HEK293 (cell line): ENCODE results near the gene PROK2.

ENCODE experiments used
- CTCF ChIA-PET: fragments of 350-600 bp; formaldehyde crosslinking; extraction: SDS; loops from one replicate; lab custom pipeline; 2021; ENCODE audit warnings: antibody characterized with exemption; lab: Yijun Ruan, JAX
- POLR2A ChIA-PET: fragments of 300-600 bp; formaldehyde crosslinking; extraction: SDS; loops from one replicate; lab custom pipeline; 2020; ENCODE audit warnings: antibody characterized with exemption, inconsistent platforms; lab: Yijun Ruan, JAX
- H3K27ac ChIP-seq: fragments of 200-500 bp; sonication (Bioruptor generic); 2 replicates; pipeline ENCODE4 v1.5.1; 2014; ENCODE audit warnings: low read depth, low read length, control low read depth, inconsistent platforms; ENCODE audit errors: extremely low read depth
- H3K36me3 ChIP-seq, 2 experiments: fragments of 200-500 bp in 1 of 2; sonication (Bioruptor generic) in 1 of 2; 1 replicate in 1 of 2; 2 replicates in 1 of 2; pipeline ENCODE4 v1.5.1; 2014 to 2017; ENCODE audit warnings: inconsistent platforms in 2 of 2, low read length in 2 of 2; ENCODE audit not compliant: control insufficient read depth in 2 of 2, insufficient read depth in 1 of 2
- H3K4me1 ChIP-seq: fragments of 200-500 bp; sonication (Bioruptor generic); 2 replicates; pipeline ENCODE4 v1.5.1; 2014; ENCODE audit warnings: mild to moderate bottlenecking, low read length, inconsistent platforms; ENCODE audit not compliant: control insufficient read depth, insufficient read depth
- H3K4me3 ChIP-seq: 2 replicates; pipeline ENCODE4 v1.5.1; 2011; ENCODE audit warnings: low read depth, mild to moderate bottlenecking, control low read depth, low read length, moderate library complexity
- H3K9me3 ChIP-seq: fragments of 200-500 bp; sonication (Bioruptor generic); 2 replicates; pipeline ENCODE4 v1.5.1; 2014; ENCODE audit warnings: low read depth, low read length, inconsistent platforms; ENCODE audit not compliant: control insufficient read depth, insufficient read depth
- KLF8 ChIP-seq: fragments of 450-650 bp; formaldehyde crosslinking; IDR thresholded peaks from 2 replicates; pipeline ENCODE4 v1.5.1; 2016; ENCODE audit warnings: missing biosample characterization, missing genetic modification characterization
- SALL2 ChIP-seq: fragments of 450-650 bp; formaldehyde crosslinking; IDR thresholded peaks from 2 replicates; pipeline ENCODE4 v1.5.0; 2017; ENCODE audit warnings: missing biosample characterization, mild to moderate bottlenecking, missing genetic modification characterization, borderline replicate concordance
- ZBTB20 ChIP-seq: fragments of 450-650 bp; formaldehyde crosslinking; IDR thresholded peaks from 2 replicates; pipeline ENCODE4 v1.5.1; 2016; ENCODE audit warnings: missing biosample characterization, missing genetic modification characterization
- ZBTB21 ChIP-seq: fragments of 450-650 bp; formaldehyde crosslinking; IDR thresholded peaks from 2 replicates; pipeline ENCODE4 v1.5.1; 2017; ENCODE audit warnings: missing biosample characterization, missing genetic modification characterization
- ZBTB8A ChIP-seq: fragments of 450-650 bp; formaldehyde crosslinking; IDR thresholded peaks from 2 replicates; pipeline ENCODE4 v1.5.1; 2016; ENCODE audit warnings: missing biosample characterization, missing genetic modification characterization
- ZFP3 ChIP-seq: fragments of 450-650 bp; formaldehyde crosslinking; IDR thresholded peaks from 2 replicates; pipeline ENCODE4 v1.5.1; 2016; ENCODE audit warnings: low read depth, missing biosample characterization, missing genetic modification characterization
- ZFP41 ChIP-seq: fragments of 450-650 bp; formaldehyde crosslinking; IDR thresholded peaks from 2 replicates; pipeline ENCODE4 v1.5.1; 2016; ENCODE audit warnings: missing biosample characterization, missing genetic modification characterization, borderline replicate concordance
- ZNF114 ChIP-seq: fragments of 450-650 bp; formaldehyde crosslinking; IDR thresholded peaks from 2 replicates; pipeline ENCODE4 v1.5.0; 2017; ENCODE audit warnings: missing biosample characterization, missing genetic modification characterization
- ZNF140 ChIP-seq: fragments of 450-650 bp; formaldehyde crosslinking; IDR thresholded peaks from 2 replicates; pipeline ENCODE4 v1.5.1; 2016; ENCODE audit warnings: missing biosample characterization, missing genetic modification characterization
- ZNF266 ChIP-seq: fragments of 450-650 bp; formaldehyde crosslinking; IDR thresholded peaks from 2 replicates; pipeline ENCODE4 v1.5.1; 2016; ENCODE audit warnings: missing biosample characterization, missing genetic modification characterization, low read depth
- ZNF341 ChIP-seq: fragments of 450-650 bp; formaldehyde crosslinking; IDR thresholded peaks from 2 replicates; pipeline ENCODE4; 2016; ENCODE audit warnings: low read depth, missing biosample characterization, missing genetic modification characterization
- ZNF366 ChIP-seq: fragments of 450-650 bp; formaldehyde crosslinking; conservative IDR thresholded peaks from 2 replicates; pipeline ENCODE4 v1.5.1; 2016; ENCODE audit warnings: missing biosample characterization, missing genetic modification characterization
- ZNF501 ChIP-seq: fragments of 450-650 bp; formaldehyde crosslinking; IDR thresholded peaks from 2 replicates; pipeline ENCODE4 v1.5.1; 2016; ENCODE audit warnings: missing biosample characterization, missing genetic modification characterization
- ZNF555 ChIP-seq: fragments of 450-650 bp; formaldehyde crosslinking; conservative IDR thresholded peaks from 2 replicates; pipeline ENCODE4 v1.5.1; 2017; ENCODE audit warnings: missing biosample characterization, mild to moderate bottlenecking, missing genetic modification characterization, inconsistent platforms
- ZNF585B ChIP-seq: fragments of 450-650 bp; formaldehyde crosslinking; IDR thresholded peaks from 2 replicates; pipeline ENCODE4 v1.5.1; 2016; ENCODE audit warnings: missing biosample characterization, missing genetic modification characterization
- ZNF610 ChIP-seq: fragments of 450-650 bp; formaldehyde crosslinking; IDR thresholded peaks from 2 replicates; pipeline ENCODE4 v1.5.1; 2016; ENCODE audit warnings: missing biosample characterization, missing genetic modification characterization, borderline replicate concordance
- ZNF623 ChIP-seq: fragments of 450-650 bp; formaldehyde crosslinking; IDR thresholded peaks from 2 replicates; pipeline ENCODE4 v1.5.1; 2016; ENCODE audit warnings: missing biosample characterization, missing genetic modification characterization
- ZNF660 ChIP-seq: fragments of 450-650 bp; IDR thresholded peaks from 2 replicates; pipeline ENCODE4 v1.5.1; 2018; ENCODE audit warnings: missing biosample characterization, mild to moderate bottlenecking, missing genetic modification characterization
- ZNF747 ChIP-seq: fragments of 450-650 bp; formaldehyde crosslinking; IDR thresholded peaks from 2 replicates; pipeline ENCODE4 v1.5.1; 2016; ENCODE audit warnings: missing biosample characterization, missing genetic modification characterization
- TF ChIP-seq, protein P1 (sequence below): fragments of 450-650 bp; formaldehyde crosslinking; IDR thresholded peaks from 2 replicates; pipeline ENCODE4 v1.5.1; 2016; ENCODE audit warnings: missing biosample characterization, missing genetic modification characterization
- TF ChIP-seq, protein P2 (sequence below): fragments of 450-650 bp; formaldehyde crosslinking; IDR thresholded peaks from 2 replicates; pipeline ENCODE4 v1.5.1; 2016; ENCODE audit warnings: missing biosample characterization, missing genetic modification characterization
- TF ChIP-seq, protein P3 (sequence below): fragments of 450-650 bp; IDR thresholded peaks from 2 replicates; pipeline ENCODE4 v1.5.1; 2018; ENCODE audit warnings: missing biosample characterization, mild to moderate bottlenecking, missing genetic modification characterization
- TF ChIP-seq, protein P4 (sequence below): fragments of 450-650 bp; formaldehyde crosslinking; IDR thresholded peaks from 2 replicates; pipeline ENCODE4 v1.5.1; 2016; ENCODE audit warnings: missing biosample characterization, missing genetic modification characterization
- TF ChIP-seq, protein P5 (sequence below): fragments of 450-650 bp; formaldehyde crosslinking; IDR thresholded peaks from 2 replicates; pipeline ENCODE4 v1.5.1; 2016; ENCODE audit warnings: missing biosample characterization, missing genetic modification characterization

The PROK2 gene

DNA sequence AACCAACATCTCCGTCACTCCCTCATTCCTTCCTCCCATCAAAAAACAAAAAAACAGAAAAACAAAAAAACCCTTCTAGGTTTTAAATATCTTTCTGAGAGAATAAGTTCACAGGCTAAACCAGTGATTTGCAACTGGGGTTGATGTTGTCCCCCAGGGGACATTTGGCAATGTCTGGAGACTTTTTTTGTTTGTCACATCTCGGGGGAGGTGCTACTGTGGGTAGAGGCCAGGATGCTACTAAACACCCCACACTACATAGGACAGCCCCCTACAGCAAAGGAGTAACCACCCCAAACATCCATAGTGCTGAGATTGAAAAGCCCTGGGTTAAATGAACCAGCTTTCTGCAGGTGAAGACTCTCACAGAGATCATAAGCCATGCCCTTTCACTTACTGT lies 17.0 kb upstream of the PROK2 start (continued):
- TF ChIP-seq, protein P1, sequence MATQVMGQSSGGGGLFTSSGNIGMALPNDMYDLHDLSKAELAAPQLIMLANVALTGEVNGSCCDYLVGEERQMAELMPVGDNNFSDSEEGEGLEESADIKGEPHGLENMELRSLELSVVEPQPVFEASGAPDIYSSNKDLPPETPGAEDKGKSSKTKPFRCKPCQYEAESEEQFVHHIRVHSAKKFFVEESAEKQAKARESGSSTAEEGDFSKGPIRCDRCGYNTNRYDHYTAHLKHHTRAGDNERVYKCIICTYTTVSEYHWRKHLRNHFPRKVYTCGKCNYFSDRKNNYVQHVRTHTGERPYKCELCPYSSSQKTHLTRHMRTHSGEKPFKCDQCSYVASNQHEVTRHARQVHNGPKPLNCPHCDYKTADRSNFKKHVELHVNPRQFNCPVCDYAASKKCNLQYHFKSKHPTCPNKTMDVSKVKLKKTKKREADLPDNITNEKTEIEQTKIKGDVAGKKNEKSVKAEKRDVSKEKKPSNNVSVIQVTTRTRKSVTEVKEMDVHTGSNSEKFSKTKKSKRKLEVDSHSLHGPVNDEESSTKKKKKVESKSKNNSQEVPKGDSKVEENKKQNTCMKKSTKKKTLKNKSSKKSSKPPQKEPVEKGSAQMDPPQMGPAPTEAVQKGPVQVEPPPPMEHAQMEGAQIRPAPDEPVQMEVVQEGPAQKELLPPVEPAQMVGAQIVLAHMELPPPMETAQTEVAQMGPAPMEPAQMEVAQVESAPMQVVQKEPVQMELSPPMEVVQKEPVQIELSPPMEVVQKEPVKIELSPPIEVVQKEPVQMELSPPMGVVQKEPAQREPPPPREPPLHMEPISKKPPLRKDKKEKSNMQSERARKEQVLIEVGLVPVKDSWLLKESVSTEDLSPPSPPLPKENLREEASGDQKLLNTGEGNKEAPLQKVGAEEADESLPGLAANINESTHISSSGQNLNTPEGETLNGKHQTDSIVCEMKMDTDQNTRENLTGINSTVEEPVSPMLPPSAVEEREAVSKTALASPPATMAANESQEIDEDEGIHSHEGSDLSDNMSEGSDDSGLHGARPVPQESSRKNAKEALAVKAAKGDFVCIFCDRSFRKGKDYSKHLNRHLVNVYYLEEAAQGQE (tag by site-specific recombination), result no peak
- TF ChIP-seq ZNF140 (tag by site-specific recombination), result no peak
- TF ChIP-seq, protein P2, sequence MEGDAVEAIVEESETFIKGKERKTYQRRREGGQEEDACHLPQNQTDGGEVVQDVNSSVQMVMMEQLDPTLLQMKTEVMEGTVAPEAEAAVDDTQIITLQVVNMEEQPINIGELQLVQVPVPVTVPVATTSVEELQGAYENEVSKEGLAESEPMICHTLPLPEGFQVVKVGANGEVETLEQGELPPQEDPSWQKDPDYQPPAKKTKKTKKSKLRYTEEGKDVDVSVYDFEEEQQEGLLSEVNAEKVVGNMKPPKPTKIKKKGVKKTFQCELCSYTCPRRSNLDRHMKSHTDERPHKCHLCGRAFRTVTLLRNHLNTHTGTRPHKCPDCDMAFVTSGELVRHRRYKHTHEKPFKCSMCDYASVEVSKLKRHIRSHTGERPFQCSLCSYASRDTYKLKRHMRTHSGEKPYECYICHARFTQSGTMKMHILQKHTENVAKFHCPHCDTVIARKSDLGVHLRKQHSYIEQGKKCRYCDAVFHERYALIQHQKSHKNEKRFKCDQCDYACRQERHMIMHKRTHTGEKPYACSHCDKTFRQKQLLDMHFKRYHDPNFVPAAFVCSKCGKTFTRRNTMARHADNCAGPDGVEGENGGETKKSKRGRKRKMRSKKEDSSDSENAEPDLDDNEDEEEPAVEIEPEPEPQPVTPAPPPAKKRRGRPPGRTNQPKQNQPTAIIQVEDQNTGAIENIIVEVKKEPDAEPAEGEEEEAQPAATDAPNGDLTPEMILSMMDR (tag by site-specific recombination), result no peak

DNA sequence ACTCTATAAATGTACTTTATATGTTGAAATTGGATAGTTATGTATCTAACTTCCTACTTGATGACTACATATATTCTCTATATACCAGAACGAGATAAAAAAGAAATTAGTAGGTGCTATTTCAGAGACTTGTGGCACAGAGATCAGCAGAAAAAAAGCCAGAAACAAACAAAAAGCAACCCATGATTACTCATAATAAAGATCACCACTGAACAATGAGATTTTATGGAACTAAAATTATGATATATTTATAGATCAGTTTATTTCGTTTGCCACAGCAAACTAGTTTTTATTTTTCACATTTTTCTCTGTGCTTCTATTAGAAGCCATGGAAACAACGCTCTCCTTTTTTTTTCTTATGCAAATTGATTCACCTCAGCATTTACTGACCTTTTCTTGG lies 15.1 kb upstream of the PROK2 start:
- POLR2A ChIA-PET, result no interaction called here
- H3K27ac ChIP-seq, result no peak overlapping the region

DNA sequence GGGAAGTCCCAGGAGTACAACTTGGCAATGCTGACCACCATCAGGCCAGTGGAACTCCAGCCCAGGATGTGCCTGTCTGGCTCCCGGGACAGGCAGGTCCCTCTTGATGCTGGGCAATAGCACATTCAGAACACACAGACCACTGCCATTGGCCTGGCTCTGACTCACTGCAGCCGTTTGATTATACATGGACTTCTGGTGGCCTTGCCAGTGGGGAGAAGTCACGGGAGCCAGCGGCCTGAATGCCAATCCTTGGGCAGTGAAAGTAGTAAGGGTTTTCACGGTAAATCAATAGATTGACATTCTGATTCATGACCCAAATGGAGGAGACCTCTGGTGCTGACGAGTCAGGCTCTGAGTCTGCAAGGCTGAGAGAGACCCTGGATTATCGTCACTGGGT lies 12.5 kb upstream of the PROK2 start:
- Histone ChIP-seq H3K27ac (no peak overlapping the region), H3K9me3 (no peaks in the 10 kb centered on the region), H3K4me3 (no peak overlapping the region), H3K36me3 (no peaks in the 10 kb centered on the region), H3K4me1 (no peaks in the 10 kb centered on the region)
- ChIA-PET CTCF (interaction anchor here (0.7 kb wide), 1 partner anchor 11 kb away, joined by 3 read pairs; no protein-coding TSS in a partner anchor), POLR2A (no interaction called here)
- TF ChIP-seq ZBTB20 (tag by site-specific recombination), result no peak
- TF ChIP-seq ZNF585B, result no peak
- no peak for TF ChIP-seq KLF8 (tag by site-specific recombination)
- TF ChIP-seq ZNF366 (tag by site-specific recombination), result no peak
- TF ChIP-seq ZNF660 (tag by site-specific recombination), result no peak
- no peak for TF ChIP-seq ZBTB21 (tag by site-specific recombination)
- TF ChIP-seq SALL2, result no peak
- no peak for TF ChIP-seq ZNF555 (tag by site-specific recombination)
- TF ChIP-seq ZNF114, result no peak
- TF ChIP-seq ZNF266, result no peak

More for the DNA sequence above, 15.1 kb upstream of the PROK2 start:
- TF ChIP-seq ZBTB8A (tag by site-specific recombination) (no peak), ZNF501 (tag by site-specific recombination) (no peak), ZNF747 (no peak), ZNF610 (tag by site-specific recombination) (no peak), ZNF341 (tag by site-specific recombination) (no peak), ZFP3 (tag by site-specific recombination) (no peak), ZFP41 (tag by site-specific recombination) (no peak), ZNF623 (tag by site-specific recombination) (no peak)
- TF ChIP-seq, protein P3, sequence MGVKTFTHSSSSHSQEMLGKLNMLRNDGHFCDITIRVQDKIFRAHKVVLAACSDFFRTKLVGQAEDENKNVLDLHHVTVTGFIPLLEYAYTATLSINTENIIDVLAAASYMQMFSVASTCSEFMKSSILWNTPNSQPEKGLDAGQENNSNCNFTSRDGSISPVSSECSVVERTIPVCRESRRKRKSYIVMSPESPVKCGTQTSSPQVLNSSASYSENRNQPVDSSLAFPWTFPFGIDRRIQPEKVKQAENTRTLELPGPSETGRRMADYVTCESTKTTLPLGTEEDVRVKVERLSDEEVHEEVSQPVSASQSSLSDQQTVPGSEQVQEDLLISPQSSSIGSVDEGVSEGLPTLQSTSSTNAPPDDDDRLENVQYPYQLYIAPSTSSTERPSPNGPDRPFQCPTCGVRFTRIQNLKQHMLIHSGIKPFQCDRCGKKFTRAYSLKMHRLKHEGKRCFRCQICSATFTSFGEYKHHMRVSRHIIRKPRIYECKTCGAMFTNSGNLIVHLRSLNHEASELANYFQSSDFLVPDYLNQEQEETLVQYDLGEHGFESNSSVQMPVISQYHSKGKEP (tag by site-specific recombination), result no peak
- TF ChIP-seq, protein P4, sequence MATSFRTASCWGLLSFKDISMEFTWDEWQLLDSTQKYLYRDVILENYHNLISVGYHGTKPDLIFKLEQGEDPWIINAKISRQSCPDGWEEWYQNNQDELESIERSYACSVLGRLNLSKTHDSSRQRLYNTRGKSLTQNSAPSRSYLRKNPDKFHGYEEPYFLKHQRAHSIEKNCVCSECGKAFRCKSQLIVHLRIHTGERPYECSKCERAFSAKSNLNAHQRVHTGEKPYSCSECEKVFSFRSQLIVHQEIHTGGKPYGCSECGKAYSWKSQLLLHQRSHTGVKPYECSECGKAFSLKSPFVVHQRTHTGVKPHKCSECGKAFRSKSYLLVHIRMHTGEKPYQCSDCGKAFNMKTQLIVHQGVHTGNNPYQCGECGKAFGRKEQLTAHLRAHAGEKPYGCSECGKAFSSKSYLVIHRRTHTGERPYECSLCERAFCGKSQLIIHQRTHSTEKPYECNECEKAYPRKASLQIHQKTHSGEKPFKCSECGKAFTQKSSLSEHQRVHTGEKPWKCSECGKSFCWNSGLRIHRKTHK, result no peak
- TF ChIP-seq, protein P5, sequence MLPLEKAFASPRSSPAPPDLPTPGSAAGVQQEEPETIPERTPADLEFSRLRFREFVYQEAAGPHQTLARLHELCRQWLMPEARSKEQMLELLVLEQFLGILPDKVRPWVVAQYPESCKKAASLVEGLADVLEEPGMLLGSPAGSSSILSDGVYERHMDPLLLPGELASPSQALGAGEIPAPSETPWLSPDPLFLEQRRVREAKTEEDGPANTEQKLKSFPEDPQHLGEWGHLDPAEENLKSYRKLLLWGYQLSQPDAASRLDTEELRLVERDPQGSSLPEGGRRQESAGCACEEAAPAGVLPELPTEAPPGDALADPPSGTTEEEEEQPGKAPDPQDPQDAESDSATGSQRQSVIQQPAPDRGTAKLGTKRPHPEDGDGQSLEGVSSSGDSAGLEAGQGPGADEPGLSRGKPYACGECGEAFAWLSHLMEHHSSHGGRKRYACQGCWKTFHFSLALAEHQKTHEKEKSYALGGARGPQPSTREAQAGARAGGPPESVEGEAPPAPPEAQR (tag by site-specific recombination), result no peak
- no peak overlapping the region for H3K4me3 ChIP-seq
- H3K36me3 ChIP-seq, result no peaks in the 10 kb centered on the region
- H3K4me1 ChIP-seq, result no peaks in the 10 kb centered on the region
- no peaks in the 10 kb centered on the region for H3K9me3 ChIP-seq
- CTCF ChIA-PET, result interaction anchor here (1.3 kb wide), 1 partner anchor 76 kb away, joined by 3 read pairs; no protein-coding TSS in a partner anchor
